ENCODE data around the gene SDC1.
"Not testable (repeated sequence)": the region's sequence is repeated elsewhere in the genome, so short reads cannot be mapped to it uniquely, and the experiment has no call there.

The SDC1 gene

GRCh38 chr2:20224716-20225293 is at the start of gene SDC1:
Gene SDC1, minus strand, starts transcription at chr2:20225130. Its CDS starts 263 bp downstream, at chr2:20224867.
- no peak for DNase-seq (ENCODE audit: low spot score)

- DNase-seq (ENCODE audit: low spot score) = no peak
Observed at GRCh38 chr2:20273042-20273441, 48.1 kb upstream of the SDC1 start.

GRCh38 chr2:20268317-20268716 is 43.4 kb upstream of the SDC1 start:
- DNase-seq (ENCODE audit: low spot score) = not testable (repeated sequence)

- no peak for DNase-seq (ENCODE audit: low spot score)
Observed at GRCh38 chr2:20267529-20267928, 42.6 kb upstream of the SDC1 start.

DNA sequence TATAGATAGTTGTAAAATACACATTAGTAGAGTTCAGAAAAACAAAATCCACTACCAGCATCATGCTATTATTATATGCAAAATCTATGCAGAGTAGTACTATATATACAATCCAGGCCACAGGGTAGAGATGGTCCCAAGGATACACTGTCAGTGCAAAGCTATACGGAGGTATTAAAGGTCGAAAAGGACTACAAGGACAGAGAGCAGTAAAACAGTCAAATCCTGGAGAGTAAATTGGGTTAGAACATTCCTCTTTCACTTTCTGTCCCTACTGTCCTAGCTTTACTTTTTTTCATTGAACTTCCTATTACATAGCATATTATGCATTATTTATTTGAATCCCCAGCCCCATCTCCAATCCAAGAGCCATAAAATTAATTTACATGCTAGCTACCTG is 39.7 kb upstream of the SDC1 start:
- DNase-seq (ENCODE audit: low spot score) = no peak

- no peak for DNase-seq (ENCODE audit: low spot score)
Observed at GRCh38 chr2:20257411-20257810, 32.5 kb upstream of the SDC1 start.

DNA sequence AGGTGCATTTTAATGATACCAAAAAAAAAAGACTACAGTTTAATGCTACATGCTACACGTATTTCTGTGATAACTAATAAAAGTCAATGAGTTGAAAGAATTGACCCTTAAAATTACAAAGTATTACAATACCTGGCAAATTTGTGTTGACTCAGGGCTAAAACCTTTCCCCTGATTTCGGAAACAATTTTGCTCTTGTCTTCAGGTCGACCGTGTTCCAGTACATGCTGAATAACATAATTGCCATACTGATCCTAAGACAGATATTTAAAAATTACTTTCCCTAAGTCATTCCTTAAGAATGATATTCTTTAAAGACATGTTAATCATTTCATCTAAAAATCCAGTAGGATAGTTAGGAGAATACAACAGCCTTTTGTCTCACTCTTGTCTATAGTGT is 29.8 kb upstream of the SDC1 start:
- no peak for DNase-seq (ENCODE audit: low spot score)

- DNase-seq (ENCODE audit: low spot score) = no peak
Observed at GRCh38 chr2:20250436-20250835, 25.5 kb upstream of the SDC1 start.

DNA sequence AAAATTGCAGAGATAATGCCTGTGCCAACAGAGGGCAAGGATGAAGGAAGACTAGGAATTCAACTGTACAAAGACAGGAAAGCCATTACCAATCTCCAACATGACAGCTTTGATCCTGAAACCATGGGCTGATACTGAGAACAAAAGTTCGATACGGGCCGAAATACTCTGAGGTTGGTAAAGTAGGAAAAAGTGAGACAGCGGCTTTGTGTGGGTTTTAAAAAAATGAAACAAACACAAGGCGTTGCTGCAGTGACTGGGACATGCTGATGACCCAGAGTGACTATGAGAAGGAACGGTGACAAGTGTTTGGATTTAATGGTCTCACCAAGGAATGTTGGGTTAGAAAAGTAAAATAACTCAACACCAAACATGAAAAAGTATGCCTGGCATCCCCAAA is 24.2 kb upstream of the SDC1 start:
- DNase-seq (ENCODE audit: low spot score) = no peak

- DNase-seq (ENCODE audit: low spot score) = no peak
Observed at GRCh38 chr2:20247084-20247483, 22.2 kb upstream of the SDC1 start.

DNA sequence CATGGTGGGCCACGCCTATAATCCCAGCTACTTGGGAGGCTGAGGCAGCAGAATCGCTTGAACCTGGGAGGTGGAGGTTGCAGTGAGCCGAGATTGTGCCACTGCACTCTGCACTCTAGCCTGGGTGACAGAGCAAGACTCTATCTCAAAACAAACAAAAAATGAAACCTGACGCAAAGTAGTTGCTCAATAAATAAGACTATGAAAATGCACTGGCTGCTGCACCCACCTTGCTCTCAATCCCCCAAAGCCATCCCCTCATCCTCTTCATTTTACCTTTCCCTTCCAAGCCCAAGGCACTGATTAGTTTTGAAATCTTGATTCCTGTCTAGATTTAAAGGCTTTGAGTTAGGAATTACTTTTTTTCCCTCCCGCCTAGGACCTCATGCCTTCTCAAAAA is 18.7 kb upstream of the SDC1 start:
- DNase-seq (ENCODE audit: low spot score) = not testable (repeated sequence)

GRCh38 chr2:20242727-20243377 is 17.9 kb upstream of the SDC1 start:
- no peak for DNase-seq (ENCODE audit: low spot score)

GRCh38 chr2:20241973-20242726 is 17.2 kb upstream of the SDC1 start:
- DNase-seq (ENCODE audit: low spot score) = no peak

DNA sequence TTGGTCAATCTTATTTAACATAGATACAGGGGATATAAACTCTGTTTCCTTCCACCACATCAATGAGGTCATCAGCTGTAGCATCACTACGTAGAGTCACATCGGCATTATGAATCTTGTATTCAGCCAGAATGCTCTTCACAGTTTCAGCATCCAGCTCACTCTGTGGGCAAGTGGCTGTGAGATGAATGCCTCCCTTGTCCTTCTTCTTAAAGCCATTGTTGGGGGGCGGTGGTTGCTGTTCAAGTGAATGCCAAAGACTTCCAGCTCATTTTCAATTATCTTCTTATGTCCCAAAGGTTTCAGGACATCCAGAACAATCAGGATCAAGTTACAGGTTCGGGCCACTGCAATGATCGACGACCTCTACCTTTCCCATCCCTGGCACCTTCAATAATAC is 15.4 kb upstream of the SDC1 start:
- DNase-seq (ENCODE audit: low spot score) = not testable (repeated sequence)

DNA sequence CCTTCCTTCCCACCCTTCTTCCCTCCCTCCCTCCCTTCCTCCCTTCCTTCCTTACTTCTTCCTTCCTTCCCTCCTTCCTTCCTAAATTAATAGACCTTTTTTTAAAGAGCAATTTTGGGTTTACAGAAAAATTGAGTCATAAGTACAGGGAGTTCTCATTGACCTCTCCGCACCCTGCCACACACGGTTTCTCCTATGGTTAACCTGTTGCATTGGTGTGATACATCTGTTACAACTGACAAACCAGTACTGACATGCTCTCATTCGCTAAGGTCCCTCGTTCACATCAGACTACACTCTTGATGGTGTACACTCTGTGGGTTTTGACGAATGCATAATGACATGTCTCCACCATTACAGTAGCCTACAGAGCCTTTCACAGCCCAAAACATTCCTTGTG is 11.6 kb upstream of the SDC1 start:
- DNase-seq (ENCODE audit: low spot score) = no peak

DNA sequence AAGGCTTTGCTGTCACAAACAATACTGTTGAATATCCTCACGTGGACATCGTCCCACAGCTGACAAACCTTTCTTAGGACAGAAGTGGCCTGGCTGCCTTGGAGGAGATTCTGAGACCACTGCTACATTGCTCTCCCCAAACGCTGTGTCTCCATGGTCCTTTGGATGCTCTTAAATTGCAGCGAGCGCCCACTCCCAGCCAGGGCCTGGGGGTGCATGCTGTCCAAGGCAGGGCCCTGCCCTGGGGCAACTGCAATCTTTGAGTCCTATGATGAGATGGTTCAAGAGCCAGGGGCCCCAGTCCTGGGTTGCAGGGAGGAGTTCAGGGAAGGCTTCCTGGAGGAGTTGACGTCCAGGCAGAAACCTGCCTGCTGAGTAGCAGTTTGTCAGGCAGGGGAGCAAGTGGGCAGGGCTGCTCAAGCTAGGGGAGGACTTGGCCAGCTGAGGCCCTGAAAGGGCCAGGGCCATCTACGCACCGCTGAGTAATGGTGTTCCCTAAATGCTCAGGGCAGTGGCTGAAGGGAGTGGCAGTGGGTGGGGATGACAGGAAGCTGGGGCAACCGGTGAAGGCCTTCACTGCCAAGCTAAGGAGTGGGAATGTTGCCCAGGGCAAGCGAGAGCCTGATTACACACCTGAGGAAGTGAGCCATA is 10.8 kb upstream of the SDC1 start:
- no peak for DNase-seq (ENCODE audit: low spot score)

DNA sequence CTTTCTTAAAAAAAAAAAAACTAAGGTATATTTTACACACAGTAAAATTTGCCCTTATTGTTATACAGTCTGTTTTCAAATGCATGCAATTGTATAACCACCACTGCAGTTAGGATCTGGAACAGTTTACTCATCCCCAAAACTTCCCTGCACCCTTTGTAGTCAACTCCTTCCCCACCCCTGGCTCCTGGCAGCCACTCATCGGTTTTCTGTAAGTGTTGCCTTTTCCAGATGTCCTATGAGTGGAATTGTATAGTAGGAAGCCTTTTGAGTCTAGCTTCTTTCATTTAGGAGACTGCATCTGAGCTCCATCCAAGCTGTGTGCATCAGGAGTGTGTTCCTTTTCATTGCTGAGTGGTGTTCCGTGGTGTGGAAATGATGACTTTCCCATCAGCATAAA is 9.7 kb upstream of the SDC1 start:
- not testable (repeated sequence) for DNase-seq (ENCODE audit: low spot score)

GRCh38 chr2:20232837-20233207 is 7.9 kb upstream of the SDC1 start:
- DNase-seq (ENCODE audit: low spot score) = no peak

- DNase-seq (ENCODE audit: low spot score) = no peak
Observed at GRCh38 chr2:20231598-20232026, 6.7 kb upstream of the SDC1 start.

- DNase-seq (ENCODE audit: low spot score) = no peak
Observed at GRCh38 chr2:20231159-20231558, 6.2 kb upstream of the SDC1 start.

GRCh38 chr2:20230114-20230425 is 5.1 kb upstream of the SDC1 start:
- DNase-seq (ENCODE audit: low spot score) = no peak

GRCh38 chr2:20229322-20230113 is 4.6 kb upstream of the SDC1 start:
- DNase-seq (ENCODE audit: low spot score) = no peak
